HuH-7.5 (cell line): ENCODE results near the gene CRADD.

Experiments
- DNase-seq: peaks from one replicate; pipeline ENCODE4 v3.0.0; 2011; ENCODE audit warnings: low spot score

The CRADD gene

GRCh38 chr12:93808169-93808899, 131.2 kb downstream of the CRADD start:
- no peak for DNase-seq

- DNase-seq = no peak
Observed at GRCh38 chr12:93812626-93813025, 135.5 kb downstream of the CRADD start.

- no peak for DNase-seq
Observed at GRCh38 chr12:93813186-93813585, 136.0 kb downstream of the CRADD start.

GRCh38 chr12:93813972-93814821, 137.0 kb downstream of the CRADD start:
- peak; percentile 11 for DNase-seq

DNA sequence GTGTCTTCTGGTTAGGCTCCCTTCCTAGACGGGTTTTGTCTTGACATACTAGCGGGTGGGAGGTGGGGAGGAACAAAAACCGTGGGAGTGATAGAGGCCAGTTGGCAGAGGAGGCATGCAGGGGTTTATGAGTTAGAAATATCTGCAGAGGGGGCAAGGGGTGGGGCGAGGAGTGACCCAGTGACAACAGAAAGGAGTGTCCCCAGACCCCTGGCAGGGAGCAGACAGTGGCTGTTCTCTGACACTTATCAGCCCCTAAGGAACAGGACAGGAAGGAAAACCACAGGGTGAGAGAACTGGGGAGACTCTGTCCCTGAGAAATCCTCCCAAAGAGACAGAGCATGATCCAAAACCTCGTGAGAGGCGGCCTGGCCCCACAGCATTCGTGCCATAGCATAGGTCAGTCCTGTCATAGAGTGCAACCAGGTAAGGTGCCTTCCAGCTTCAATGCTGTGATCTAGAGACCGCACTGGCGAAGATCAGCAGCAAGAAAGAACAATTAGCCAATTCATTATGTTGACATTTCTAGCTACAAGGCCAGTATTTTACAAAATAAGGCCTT, 141.4 kb downstream of the CRADD start:
- DNase-seq = no peak

- no peak for DNase-seq
Observed at GRCh38 chr12:93819050-93819491, 141.9 kb downstream of the CRADD start.

GRCh38 chr12:93823616-93824391, 146.6 kb downstream of the CRADD start:
- no peak for DNase-seq

DNA sequence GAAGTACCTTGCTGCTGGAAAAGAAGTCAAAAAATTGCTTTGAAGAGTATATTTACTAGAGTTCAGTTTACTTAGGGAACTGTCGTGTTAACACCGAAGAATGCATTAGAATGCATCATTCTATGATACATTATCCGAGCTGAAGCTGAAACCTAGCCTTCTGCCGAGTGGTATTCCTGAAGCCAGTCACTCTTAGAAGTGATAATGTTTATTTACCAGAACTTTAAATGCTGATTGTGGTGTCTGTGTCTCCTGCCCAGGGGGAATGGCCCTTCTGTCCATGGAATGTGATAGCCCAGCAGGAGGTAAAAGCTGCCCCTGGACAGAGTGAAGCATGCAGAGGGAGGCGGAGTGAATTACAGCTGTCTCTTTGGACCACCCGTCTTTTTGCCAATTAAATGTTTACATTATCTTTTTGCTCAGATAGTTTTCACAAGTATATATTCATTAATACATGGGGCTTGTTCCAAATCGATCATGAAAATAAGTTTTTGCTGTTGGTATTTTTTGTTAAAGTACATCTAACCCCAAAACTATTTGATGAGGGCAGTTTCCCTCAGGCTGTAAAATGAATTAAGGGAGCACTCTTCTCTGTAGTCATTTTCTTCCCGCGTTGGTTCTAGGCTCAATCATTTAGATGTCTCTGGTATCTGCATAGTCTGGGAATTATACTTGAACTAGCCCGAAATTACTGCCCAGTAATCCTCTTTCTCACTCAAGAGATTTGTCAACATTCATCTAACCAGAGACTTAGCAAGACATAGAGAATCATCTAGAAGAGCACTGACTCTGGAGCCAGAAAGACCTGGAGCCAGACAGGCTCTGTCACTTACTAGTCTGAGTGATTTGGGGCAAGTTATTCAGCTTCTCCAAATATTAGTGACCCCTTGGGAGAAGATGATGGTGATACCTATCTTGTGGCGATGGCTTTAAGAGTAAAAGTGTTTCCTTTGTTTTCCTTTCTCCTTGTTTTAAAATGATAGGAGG, 147.6 kb downstream of the CRADD start:
- no peak for DNase-seq

DNA sequence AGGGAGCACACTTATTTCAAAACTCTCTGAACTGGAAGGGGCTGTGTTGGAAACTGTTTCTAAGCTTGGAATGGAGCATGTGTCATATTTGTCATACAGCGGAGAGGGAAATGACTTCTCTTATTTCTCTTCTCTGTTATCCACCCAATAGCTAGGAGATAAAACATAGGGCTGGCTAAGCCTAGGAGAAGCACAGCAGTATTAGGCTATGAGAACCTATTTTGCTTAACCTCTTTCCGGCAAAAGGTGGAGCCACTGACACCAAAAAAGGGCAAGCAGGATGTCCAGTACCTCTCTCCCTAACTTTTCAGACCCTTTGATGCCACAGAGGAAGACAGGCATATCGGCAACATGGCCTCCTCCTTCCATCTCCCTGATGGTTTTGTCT, 148.3 kb downstream of the CRADD start:
- DNase-seq = no peak

DNA sequence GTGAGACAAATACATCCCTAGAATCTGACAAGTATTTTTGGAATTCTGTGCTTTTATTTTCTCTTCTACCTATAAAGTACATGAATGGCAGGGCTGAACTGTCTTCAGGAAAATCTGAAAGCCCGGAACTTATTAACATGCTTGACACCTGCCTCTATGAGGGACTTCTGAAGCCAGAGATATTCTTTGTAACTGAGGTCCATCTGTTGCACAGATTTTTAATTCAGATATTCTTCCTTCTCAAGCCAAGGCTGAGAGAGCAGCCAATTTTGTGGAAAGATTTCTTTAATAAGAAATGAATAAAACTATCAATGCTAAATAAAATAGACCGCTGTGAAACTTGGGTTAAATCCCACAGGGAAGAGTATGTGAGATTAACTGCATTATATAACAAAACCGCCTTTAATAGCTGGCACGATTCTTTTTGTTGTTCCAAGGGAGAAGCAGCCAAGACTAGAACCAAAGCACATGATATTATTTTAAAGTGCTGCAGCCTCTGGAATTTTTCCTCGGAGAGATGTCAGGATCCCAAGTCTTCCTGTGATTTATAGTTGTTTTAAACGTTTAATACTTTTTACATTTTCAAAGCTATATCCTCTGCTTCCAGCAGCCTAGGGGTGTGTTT, 148.9 kb downstream of the CRADD start:
- DNase-seq = no peak

- no peak for DNase-seq
Observed at GRCh38 chr12:93827179-93827578, 150.0 kb downstream of the CRADD start.

DNA sequence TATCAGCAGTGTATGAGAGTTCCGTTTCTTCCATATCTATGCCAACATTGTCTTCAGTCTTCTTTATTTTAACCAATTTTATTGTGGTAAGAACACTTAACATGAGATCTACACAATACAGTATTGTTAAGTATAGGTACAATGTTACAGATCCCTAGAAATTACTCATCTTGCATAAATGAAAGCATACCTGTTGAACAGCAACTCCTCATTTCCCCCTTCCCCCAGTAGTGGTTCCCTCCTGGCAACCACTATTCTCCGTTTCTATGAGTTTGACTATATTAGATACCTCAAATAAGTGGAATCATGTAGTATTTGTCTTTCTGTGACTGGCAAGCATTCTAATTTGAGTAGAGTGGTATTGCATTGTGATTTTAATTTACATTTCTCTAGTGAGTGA, 150.5 kb downstream of the CRADD start:
- no peak for DNase-seq

DNA sequence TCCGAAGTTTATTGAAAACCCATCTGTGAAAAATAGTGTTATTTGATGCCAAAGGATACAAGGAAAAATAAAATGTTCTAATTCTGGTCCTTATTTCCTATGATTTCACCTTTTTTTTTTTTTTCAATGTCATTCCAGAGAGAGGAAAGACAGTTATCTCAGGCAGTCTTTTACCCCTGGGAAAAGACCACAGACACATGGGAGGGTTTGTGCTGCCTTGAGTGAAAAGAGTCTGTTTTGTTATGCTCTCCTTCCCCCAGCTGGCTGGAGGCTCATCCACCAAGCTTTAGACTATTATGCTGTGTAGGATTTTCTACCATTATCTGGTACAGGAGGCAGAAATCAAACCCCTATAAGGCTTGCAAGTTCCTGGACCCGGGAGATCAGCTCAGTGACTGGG, 151.8 kb downstream of the CRADD start:
- no peak for DNase-seq

DNA sequence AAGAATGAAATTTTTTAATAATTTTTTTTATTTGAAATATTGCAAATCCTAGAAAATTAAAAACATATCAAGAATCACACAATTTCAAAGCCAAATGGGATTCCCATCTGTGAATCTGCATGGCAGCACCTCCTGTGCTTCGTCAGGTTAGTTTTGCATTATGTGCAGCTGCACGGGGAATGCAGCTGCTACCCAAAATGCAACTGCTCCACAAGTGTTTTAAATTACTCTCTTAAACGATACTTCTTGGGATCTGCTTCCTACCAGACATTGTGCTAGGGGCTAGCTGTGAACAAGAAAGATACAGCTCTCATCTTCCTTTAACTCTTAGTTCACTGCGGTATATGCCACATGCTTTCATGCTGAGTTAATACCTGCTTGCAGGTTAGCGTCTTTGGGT, 154.2 kb downstream of the CRADD start:
- DNase-seq = no peak

DNA sequence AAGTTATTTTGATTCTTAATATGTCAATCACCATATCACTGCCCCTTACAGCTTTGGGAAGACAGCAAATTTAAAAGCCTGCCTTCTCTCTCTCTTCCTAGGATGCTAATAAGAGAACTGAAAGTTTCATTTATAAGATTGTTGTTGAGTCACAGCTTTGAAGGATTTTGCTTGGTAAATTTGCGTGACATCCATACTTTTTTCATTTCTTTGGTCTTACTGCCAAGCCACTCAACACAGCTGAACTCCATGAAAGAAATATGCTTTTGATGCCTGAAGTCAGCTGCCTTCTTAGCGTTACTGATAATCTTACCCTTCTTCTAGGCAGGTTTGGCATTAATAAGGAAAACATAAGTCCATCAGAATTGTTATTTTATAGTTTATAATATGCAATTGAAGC, 155.0 kb downstream of the CRADD start:
- no peak for DNase-seq

GRCh38 chr12:93833946-93834345, 156.8 kb downstream of the CRADD start:
- DNase-seq = no peak

GRCh38 chr12:93836620-93837260, 159.6 kb downstream of the CRADD start:
- no peak for DNase-seq

DNA sequence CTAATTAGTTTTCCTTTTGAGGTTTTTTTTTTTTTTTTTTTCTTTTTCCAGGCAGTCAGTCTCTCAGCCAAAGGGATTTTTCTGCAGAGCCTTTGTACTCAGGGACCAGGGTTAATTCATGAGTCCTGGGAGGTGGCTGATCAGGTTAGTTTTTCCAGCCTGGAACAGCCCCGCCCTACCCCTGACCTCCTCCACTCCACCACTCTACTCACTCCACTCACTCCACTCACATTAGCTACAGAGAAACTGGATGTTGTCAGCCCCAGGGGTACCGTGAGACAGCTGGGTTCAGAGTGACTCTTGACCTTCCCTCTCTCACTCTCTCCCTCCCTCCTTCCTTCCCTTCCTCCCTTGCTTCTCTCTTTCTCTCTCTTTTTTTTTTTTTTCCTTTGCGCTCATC, 161.0 kb downstream of the CRADD start:
- no peak for DNase-seq

DNA sequence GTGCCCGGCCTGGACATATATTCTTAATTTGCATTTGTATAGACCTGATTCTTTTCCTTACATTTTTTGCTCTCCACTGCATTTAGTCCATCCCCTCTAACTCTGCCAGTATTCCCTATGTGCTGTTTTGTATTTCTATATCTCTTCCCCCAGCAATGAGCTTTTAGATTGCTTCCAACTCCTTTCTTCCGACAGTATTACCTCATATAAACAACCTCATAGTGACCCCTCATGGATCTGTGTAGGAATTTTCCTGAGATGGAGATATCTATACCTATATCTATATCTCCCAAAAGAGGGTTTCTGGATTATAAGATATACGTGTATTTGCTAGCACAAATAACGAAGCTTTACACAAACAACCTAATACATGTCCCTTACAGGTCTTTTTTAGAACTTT, 161.9 kb downstream of the CRADD start:
- DNase-seq = no peak

GRCh38 chr12:93841671-93842070, 164.5 kb downstream of the CRADD start:
- no peak for DNase-seq
